HEK293 (cell line): ENCODE results near the gene POLD1.

Experiments used
- CTCF ChIA-PET: fragments of 350-600 bp; formaldehyde crosslinking; extraction: SDS; loops from one replicate; lab custom pipeline; 2021; ENCODE audit warnings: antibody characterized with exemption; lab: Yijun Ruan, JAX
- POLR2A ChIA-PET: fragments of 300-600 bp; formaldehyde crosslinking; extraction: SDS; loops from one replicate; lab custom pipeline; 2020; ENCODE audit warnings: antibody characterized with exemption, inconsistent platforms; lab: Yijun Ruan, JAX
- H3K27ac ChIP-seq: fragments of 200-500 bp; sonication (Bioruptor generic); 2 replicates; pipeline ENCODE4 v1.5.1; 2014; ENCODE audit warnings: low read depth, low read length, control low read depth, inconsistent platforms; ENCODE audit errors: extremely low read depth
- H3K36me3 ChIP-seq, 2 experiments: fragments of 200-500 bp in 1 of 2; sonication (Bioruptor generic) in 1 of 2; 1 replicate in 1 of 2; 2 replicates in 1 of 2; pipeline ENCODE4 v1.5.1; 2014 to 2017; ENCODE audit warnings: inconsistent platforms in 2 of 2, low read length in 2 of 2; ENCODE audit not compliant: control insufficient read depth in 2 of 2, insufficient read depth in 1 of 2
- H3K4me1 ChIP-seq: fragments of 200-500 bp; sonication (Bioruptor generic); 2 replicates; pipeline ENCODE4 v1.5.1; 2014; ENCODE audit warnings: mild to moderate bottlenecking, low read length, inconsistent platforms; ENCODE audit not compliant: control insufficient read depth, insufficient read depth
- H3K4me3 ChIP-seq: 2 replicates; pipeline ENCODE4 v1.5.1; 2011; ENCODE audit warnings: low read depth, mild to moderate bottlenecking, control low read depth, low read length, moderate library complexity
- H3K9me3 ChIP-seq: fragments of 200-500 bp; sonication (Bioruptor generic); 2 replicates; pipeline ENCODE4 v1.5.1; 2014; ENCODE audit warnings: low read depth, low read length, inconsistent platforms; ENCODE audit not compliant: control insufficient read depth, insufficient read depth
- BCL11B ChIP-seq: fragments of 450-650 bp; formaldehyde crosslinking; IDR thresholded peaks from 2 replicates; pipeline ENCODE4 v1.5.1; 2016; ENCODE audit warnings: low read depth, missing biosample characterization, missing genetic modification characterization
- GLIS1 ChIP-seq: fragments of 450-650 bp; formaldehyde crosslinking; IDR thresholded peaks from 2 replicates; pipeline ENCODE4 v1.5.1; 2016; ENCODE audit warnings: missing biosample characterization, missing genetic modification characterization
- HIC1 ChIP-seq: fragments of 450-650 bp; formaldehyde crosslinking; IDR thresholded peaks from 2 replicates; pipeline ENCODE4 v1.5.1; 2016; ENCODE audit warnings: missing biosample characterization, missing genetic modification characterization
- KLF10 ChIP-seq: fragments of 450-650 bp; IDR thresholded peaks from 2 replicates; pipeline ENCODE4 v1.5.1; 2018; ENCODE audit warnings: missing biosample characterization, mild to moderate bottlenecking, missing genetic modification characterization
- RBAK ChIP-seq: fragments of 450-650 bp; formaldehyde crosslinking; IDR thresholded peaks from 2 replicates; pipeline ENCODE4 v1.5.1; 2016; ENCODE audit warnings: missing biosample characterization, missing genetic modification characterization
- SETDB1 ChIP-seq: IDR thresholded peaks from one replicate; pipeline ENCODE4 v1.6.1; 2017; ENCODE audit warnings: mild to moderate bottlenecking, low read length, moderate library complexity, mixed read lengths; ENCODE audit not compliant: insufficient read length
- ZBTB6 ChIP-seq: fragments of 450-650 bp; formaldehyde crosslinking; IDR thresholded peaks from 2 replicates; pipeline ENCODE4 v1.5.1; 2017; ENCODE audit warnings: missing biosample characterization, missing genetic modification characterization
- ZEB2 ChIP-seq: fragments of 450-650 bp; formaldehyde crosslinking; IDR thresholded peaks from 2 replicates; pipeline ENCODE4 v1.5.1; 2016; ENCODE audit warnings: missing biosample characterization, missing genetic modification characterization
- ZFP69B ChIP-seq: fragments of 450-650 bp; formaldehyde crosslinking; IDR thresholded peaks from 2 replicates; pipeline ENCODE4 v1.5.1; 2016; ENCODE audit warnings: missing biosample characterization, missing genetic modification characterization
- ZNF221 ChIP-seq: fragments of 450-650 bp; formaldehyde crosslinking; IDR thresholded peaks from 2 replicates; pipeline ENCODE4 v1.5.1; 2017; ENCODE audit warnings: missing biosample characterization, missing genetic modification characterization, borderline replicate concordance
- ZNF274 ChIP-seq, 2 experiments: fragments of 200-500 bp in 1 of 2; fragments of 450-650 bp in 1 of 2; sonication (Bioruptor generic) in 1 of 2; formaldehyde crosslinking in 1 of 2; IDR thresholded peaks; 2 replicates each; pipeline versions ENCODE4 v1.5.1 to v1.6.1; 2014 to 2016; ENCODE audit warnings: borderline replicate concordance in 1 of 2, inconsistent platforms in 1 of 2, low read length in 1 of 2, missing biosample characterization in 1 of 2, missing genetic modification characterization in 1 of 2
- ZNF292 ChIP-seq: fragments of 450-650 bp; formaldehyde crosslinking; IDR thresholded peaks from 2 replicates; pipeline ENCODE4 v1.5.1; 2016; ENCODE audit warnings: low read depth, missing biosample characterization, missing genetic modification characterization, borderline replicate concordance
- ZNF350 ChIP-seq: fragments of 450-650 bp; formaldehyde crosslinking; IDR thresholded peaks from 2 replicates; pipeline ENCODE4 v1.5.0; 2017; ENCODE audit warnings: missing biosample characterization, mild to moderate bottlenecking, missing genetic modification characterization
- ZNF398 ChIP-seq: fragments of 450-650 bp; formaldehyde crosslinking; IDR thresholded peaks from 2 replicates; pipeline ENCODE4 v1.5.1; 2017; ENCODE audit warnings: missing biosample characterization, missing genetic modification characterization
- ZNF514 ChIP-seq: fragments of 450-650 bp; formaldehyde crosslinking; IDR thresholded peaks from 2 replicates; pipeline ENCODE4 v1.5.1; 2016; ENCODE audit warnings: missing biosample characterization, missing genetic modification characterization
- ZNF596 ChIP-seq: fragments of 450-650 bp; IDR thresholded peaks from 2 replicates; pipeline ENCODE4 v1.5.0; 2018; ENCODE audit warnings: missing biosample characterization, mild to moderate bottlenecking, missing genetic modification characterization, moderate library complexity
- ZNF623 ChIP-seq: fragments of 450-650 bp; formaldehyde crosslinking; IDR thresholded peaks from 2 replicates; pipeline ENCODE4 v1.5.1; 2016; ENCODE audit warnings: missing biosample characterization, missing genetic modification characterization
- ZNF654 ChIP-seq: fragments of 450-650 bp; formaldehyde crosslinking; IDR thresholded peaks from 2 replicates; pipeline ENCODE4 v1.5.1; 2016; ENCODE audit warnings: low read depth, missing biosample characterization, missing genetic modification characterization
- ZNF660 ChIP-seq: fragments of 450-650 bp; IDR thresholded peaks from 2 replicates; pipeline ENCODE4 v1.5.1; 2018; ENCODE audit warnings: missing biosample characterization, mild to moderate bottlenecking, missing genetic modification characterization
- ZNF677 ChIP-seq: fragments of 450-650 bp; IDR thresholded peaks from 2 replicates; pipeline ENCODE4 v1.5.0; 2018; ENCODE audit warnings: missing biosample characterization, mild to moderate bottlenecking, missing genetic modification characterization, moderate library complexity
- ZNF76 ChIP-seq: fragments of 450-650 bp; formaldehyde crosslinking; IDR thresholded peaks from 2 replicates; pipeline ENCODE4; 2016; ENCODE audit warnings: low read depth, missing biosample characterization, missing genetic modification characterization, borderline replicate concordance
- ZNF777 ChIP-seq: fragments of 450-650 bp; formaldehyde crosslinking; IDR thresholded peaks from 2 replicates; pipeline ENCODE4 v1.5.1; 2017; ENCODE audit warnings: missing biosample characterization, missing genetic modification characterization, borderline replicate concordance
- TF ChIP-seq, protein P1 (sequence below): fragments of 450-650 bp; formaldehyde crosslinking; IDR thresholded peaks from 2 replicates; pipeline ENCODE4 v1.5.1; 2016; ENCODE audit warnings: missing biosample characterization, missing genetic modification characterization
- TF ChIP-seq, protein P2 (sequence below): IDR thresholded peaks from 2 replicates; pipeline ENCODE4 v1.6.1; 2011; ENCODE audit warnings: mild to moderate bottlenecking, low read depth, low read length, borderline replicate concordance
- TF ChIP-seq, protein P3 (sequence below): fragments of 450-650 bp; formaldehyde crosslinking; optimal IDR thresholded peaks from 2 replicates; pipeline ENCODE3; 2016; ENCODE audit warnings: missing biosample characterization, mild to moderate bottlenecking, missing genetic modification characterization
- TF ChIP-seq, protein P4 (sequence below): fragments of 450-650 bp; formaldehyde crosslinking; IDR thresholded peaks from 2 replicates; pipeline ENCODE4 v1.5.1; 2017; ENCODE audit warnings: missing biosample characterization, missing genetic modification characterization

The POLD1 gene

GRCh38 chr19:50416034-50416977, 32.2 kb downstream of the POLD1 start:
- no peaks in the 10 kb centered on the region for H3K4me1 ChIP-seq
- POLR2A ChIA-PET, result no interaction called here
- H3K36me3 ChIP-seq, result peaks cover 16 to 37% of the 10 kb centered on the region in 2 experiments; a peak in 2 of 3 replicates
- TF ChIP-seq ZNF76 (tag by site-specific recombination) (no peak), KLF10 (tag by site-specific recombination) (no peak), SETDB1 (no peak), ZBTB6 (tag by site-specific recombination) (no peak), ZEB2 (tag by site-specific recombination) (no peak), RBAK (tag by site-specific recombination) (no peak), ZNF350 (tag by site-specific recombination) (no peak), HIC1 (tag by site-specific recombination) (peak; percentile 58), ZNF398 (tag by site-specific recombination) (0 out of 2 replicates have a peak, but pooled peaks have one; percentile 10), ZNF514 (tag by site-specific recombination) (no peak), ZNF596 (no peak), GLIS1 (peak; percentile 65), ZNF677 (tag by site-specific recombination) (no peak), ZNF660 (no peak), ZNF274 (IDR thresholded peaks at IDR 0.05; ENCODE audit: low read length) (no peak), ZNF274 (tag by site-specific recombination; IDR thresholded peaks at IDR 0.05; ENCODE audit: borderline replicate concordance) (no peak), ZFP69B (tag by site-specific recombination) (no peak), BCL11B (tag by site-specific recombination) (peak; percentile 100), ZNF654 (no peak), ZNF221 (tag by site-specific recombination) (no peak), ZNF623 (tag by site-specific recombination) (peak; percentile 24; the same call in 1 of the 2 replicates), ZNF292 (tag by site-specific recombination) (no peak), ZNF777 (tag by site-specific recombination) (no peak)
- TF ChIP-seq, protein P1, sequence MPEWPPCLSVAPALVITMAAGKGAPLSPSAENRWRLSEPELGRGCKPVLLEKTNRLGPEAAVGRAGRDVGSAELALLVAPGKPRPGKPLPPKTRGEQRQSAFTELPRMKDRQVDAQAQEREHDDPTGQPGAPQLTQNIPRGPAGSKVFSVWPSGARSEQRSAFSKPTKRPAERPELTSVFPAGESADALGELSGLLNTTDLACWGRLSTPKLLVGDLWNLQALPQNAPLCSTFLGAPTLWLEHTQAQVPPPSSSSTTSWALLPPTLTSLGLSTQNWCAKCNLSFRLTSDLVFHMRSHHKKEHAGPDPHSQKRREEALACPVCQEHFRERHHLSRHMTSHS (tag by site-specific recombination), result no peak
- TF ChIP-seq, protein P2, sequence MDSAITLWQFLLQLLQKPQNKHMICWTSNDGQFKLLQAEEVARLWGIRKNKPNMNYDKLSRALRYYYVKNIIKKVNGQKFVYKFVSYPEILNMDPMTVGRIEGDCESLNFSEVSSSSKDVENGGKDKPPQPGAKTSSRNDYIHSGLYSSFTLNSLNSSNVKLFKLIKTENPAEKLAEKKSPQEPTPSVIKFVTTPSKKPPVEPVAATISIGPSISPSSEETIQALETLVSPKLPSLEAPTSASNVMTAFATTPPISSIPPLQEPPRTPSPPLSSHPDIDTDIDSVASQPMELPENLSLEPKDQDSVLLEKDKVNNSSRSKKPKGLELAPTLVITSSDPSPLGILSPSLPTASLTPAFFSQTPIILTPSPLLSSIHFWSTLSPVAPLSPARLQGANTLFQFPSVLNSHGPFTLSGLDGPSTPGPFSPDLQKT, result no peak
- TF ChIP-seq, protein P3, sequence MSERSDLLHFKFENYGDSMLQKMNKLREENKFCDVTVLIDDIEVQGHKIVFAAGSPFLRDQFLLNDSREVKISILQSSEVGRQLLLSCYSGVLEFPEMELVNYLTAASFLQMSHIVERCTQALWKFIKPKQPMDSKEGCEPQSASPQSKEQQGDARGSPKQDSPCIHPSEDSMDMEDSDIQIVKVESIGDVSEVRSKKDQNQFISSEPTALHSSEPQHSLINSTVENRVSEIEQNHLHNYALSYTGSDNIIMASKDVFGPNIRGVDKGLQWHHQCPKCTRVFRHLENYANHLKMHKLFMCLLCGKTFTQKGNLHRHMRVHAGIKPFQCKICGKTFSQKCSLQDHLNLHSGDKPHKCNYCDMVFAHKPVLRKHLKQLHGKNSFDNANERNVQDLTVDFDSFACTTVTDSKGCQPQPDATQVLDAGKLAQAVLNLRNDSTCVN (tag by site-specific recombination), result peak; percentile 7
- TF ChIP-seq, protein P4, sequence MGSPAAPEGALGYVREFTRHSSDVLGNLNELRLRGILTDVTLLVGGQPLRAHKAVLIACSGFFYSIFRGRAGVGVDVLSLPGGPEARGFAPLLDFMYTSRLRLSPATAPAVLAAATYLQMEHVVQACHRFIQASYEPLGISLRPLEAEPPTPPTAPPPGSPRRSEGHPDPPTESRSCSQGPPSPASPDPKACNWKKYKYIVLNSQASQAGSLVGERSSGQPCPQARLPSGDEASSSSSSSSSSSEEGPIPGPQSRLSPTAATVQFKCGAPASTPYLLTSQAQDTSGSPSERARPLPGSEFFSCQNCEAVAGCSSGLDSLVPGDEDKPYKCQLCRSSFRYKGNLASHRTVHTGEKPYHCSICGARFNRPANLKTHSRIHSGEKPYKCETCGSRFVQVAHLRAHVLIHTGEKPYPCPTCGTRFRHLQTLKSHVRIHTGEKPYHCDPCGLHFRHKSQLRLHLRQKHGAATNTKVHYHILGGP (tag by site-specific recombination), result no peak

More at GRCh38 chr19:50416034-50416977, 32.2 kb downstream of the POLD1 start:
- Histone ChIP-seq H3K27ac (no peak overlapping the region), H3K4me3 (no peak overlapping the region), H3K9me3 (no peaks in the 10 kb centered on the region)
- CTCF ChIA-PET, result interaction anchor here (0.5 to 1.8 kb wide), 6 partner anchors 9 to 124 kb away, joined by 4 to 20 read pairs (median 5); partner anchors contain the start of gene NR1H2
